Endothelial cell of umbilical vein (primary cell): ENCODE data around the gene IFT27. TPM values are rescaled to one million over a fixed set of nuclear protein-coding genes. Genes with fewer than 3 reads are reported as not detected.

ENCODE experiments used
- BruUV-seq: library from RNA; stranded (reverse); fragments of 400-500 nt; replicated peaks from 2 replicates; lab custom pipeline; 2021; lab: Mats Ljungman, UMichigan
- CTCF ChIA-PET: fragments of 300-600, 350-600 bp; sonication (Branson Sonifier 250); formaldehyde crosslinking; loops from one replicate; lab custom pipeline; 2021; ENCODE audit warnings: antibody characterized with exemption, inconsistent platforms; lab: Charles Lee
- POLR2A ChIA-PET: fragments of 300-600, 350-600 bp; sonication (Branson Sonifier 250); formaldehyde crosslinking; loops from one replicate; lab custom pipeline; 2021; ENCODE audit warnings: antibody characterized with exemption, inconsistent platforms; lab: Charles Lee
- DNase-seq: peaks from one replicate; pipeline ENCODE4 v3.0.0-alpha.2; 2011; ENCODE audit warnings: low read depth, low spot score
- FAIRE-seq: peaks from 2 replicates; lab custom pipeline; 2011; peaks lifted over from hg19 to GRCh38; lab: Jason Lieb, UNC
- H2AFZ ChIP-seq: 2 replicates; pipeline ENCODE4 v1.6.0; 2012; ENCODE audit warnings: low read depth, low read length, control low read depth, inconsistent platforms
- H3K27ac ChIP-seq: 2 replicates; pipeline ENCODE4 v1.5.1; 2011; ENCODE audit warnings: low read depth, mild to moderate bottlenecking, control low read depth, low read length, moderate library complexity; ENCODE audit not compliant: insufficient read depth
- H3K27me3 ChIP-seq, 2 experiments: 2 replicates each; pipeline versions ENCODE4 v1.6.0 to v1.6.1; 2011; ENCODE audit warnings: low read length in 2 of 2, mixed read lengths in 1 of 2; ENCODE audit not compliant: control insufficient read depth in 2 of 2, insufficient read depth in 2 of 2
- H3K36me3 ChIP-seq, 2 experiments: 2 replicates in 1 of 2; 3 replicates in 1 of 2; pipeline ENCODE4 v1.5.1; 2011; ENCODE audit warnings: low read length in 2 of 2, mild to moderate bottlenecking in 1 of 2, moderate library complexity in 1 of 2; ENCODE audit not compliant: control insufficient read depth in 2 of 2, insufficient read depth in 2 of 2; ENCODE audit errors: extremely low read depth in 1 of 2
- H3K4me1 ChIP-seq: 3 replicates; pipeline ENCODE4 v1.5.1; 2011; ENCODE audit warnings: mild to moderate bottlenecking, low read length; ENCODE audit not compliant: control insufficient read depth, insufficient read depth; ENCODE audit errors: extremely low read depth
- H3K4me2 ChIP-seq: 2 replicates; pipeline ENCODE4 v1.6.1; 2011; ENCODE audit warnings: low read length, control low read depth, mixed read lengths; ENCODE audit not compliant: insufficient read depth
- H3K4me3 ChIP-seq, 3 experiments: fragments of 200-600 bp in 1 of 3; sonication (generic), shearing (Covaris generic) in 1 of 3; replicated peaks in 1 of 3; 2 replicates each; pipeline ENCODE4 v1.5.1; 2011 to 2016; ENCODE audit warnings: control low read depth in 3 of 3, low read length in 3 of 3, mild to moderate bottlenecking in 2 of 3, inconsistent platforms in 1 of 3, low read depth in 1 of 3, moderate library complexity in 1 of 3; ENCODE audit not compliant: insufficient read depth in 1 of 3
- H3K79me2 ChIP-seq: 2 replicates; pipeline ENCODE4 v1.6.0; 2012; ENCODE audit warnings: low read length, inconsistent platforms; ENCODE audit not compliant: control insufficient read depth, insufficient read depth
- H3K9ac ChIP-seq: replicated peaks from 2 replicates; pipeline ENCODE3; 2011; ENCODE audit warnings: low read length, control low read depth; ENCODE audit not compliant: insufficient read depth; ENCODE audit errors: extremely low read depth
- H3K9me1 ChIP-seq: replicated peaks from 3 replicates; pipeline ENCODE4 v1.6.0; 2011; ENCODE audit warnings: mild to moderate bottlenecking, low read length; ENCODE audit not compliant: control insufficient read depth, insufficient read depth; ENCODE audit errors: extremely low read depth
- H3K9me3 ChIP-seq: replicated peaks from 2 replicates; pipeline ENCODE4 v1.5.1; 2012; ENCODE audit warnings: low read length, inconsistent platforms; ENCODE audit not compliant: control insufficient read depth, insufficient read depth
- H4K20me1 ChIP-seq: replicated peaks from 2 replicates; pipeline ENCODE3; 2011; ENCODE audit warnings: mild to moderate bottlenecking, low read length; ENCODE audit not compliant: control insufficient read depth, insufficient read depth; ENCODE audit errors: extremely low read depth
- EZH2 ChIP-seq: IDR thresholded peaks from 2 replicates; pipeline ENCODE4 v1.6.1; 2012; ENCODE audit warnings: borderline replicate concordance, low read depth, mild to moderate bottlenecking, moderate library complexity, low read length, inconsistent platforms; ENCODE audit not compliant: severe bottlenecking
- FOS ChIP-seq: IDR thresholded peaks from 2 replicates; pipeline ENCODE4 v1.6.1; 2011; ENCODE audit warnings: mild to moderate bottlenecking, low read length, moderate library complexity, borderline replicate concordance; ENCODE audit not compliant: insufficient read depth
- GATA2 ChIP-seq: IDR thresholded peaks from 2 replicates; pipeline ENCODE4 v1.7.0; 2011; ENCODE audit warnings: low read depth, mild to moderate bottlenecking, moderate library complexity, mixed read lengths, low read length; ENCODE audit not compliant: insufficient read length, insufficient read depth
- JUN ChIP-seq: IDR thresholded peaks from 2 replicates; pipeline ENCODE4 v1.6.1; 2011; ENCODE audit warnings: borderline replicate concordance, low read depth; ENCODE audit not compliant: insufficient read length, insufficient read depth
- MYC ChIP-seq: IDR thresholded peaks from one replicate; pipeline ENCODE4 v1.6.1; 2011; ENCODE audit warnings: mild to moderate bottlenecking, low read depth, low read length
- POLR2A ChIP-seq: IDR thresholded peaks from 2 replicates; pipeline ENCODE4 v1.6.1; 2012; ENCODE audit warnings: low read depth, mild to moderate bottlenecking, control low read depth, low read length
- POLR2AphosphoS5 ChIP-seq: IDR thresholded peaks from 2 replicates; pipeline ENCODE4 v1.6.1; 2012; ENCODE audit warnings: low read depth, mild to moderate bottlenecking, control low read depth, low read length, moderate library complexity; ENCODE audit not compliant: insufficient read depth
- dilution Hi-C: fragments of 300-500 bp; cut with MboI; formaldehyde crosslinking; loops from one replicate; pipeline ENCODE4 v1.15.0; 2019; ENCODE audit warnings: low sequenced_read_pairs; ENCODE audit not compliant: extremely low pct_ligation_motif_present
- intact Hi-C: fragments of 100-400 bp; cut with micrococcal nuclease; formaldehyde crosslinking; loops from one replicate; pipeline ENCODE4 v1.10.0; 2022
- polyA plus RNA-seq, 4 experiments: library from polyadenylated mRNA; depleted of rRNA in 3 of 4; stranded (reverse) in 3 of 4; unstranded in 1 of 4; fragments of >200 nt; gene quantifications; 2 replicates each; pipeline versions ENCODE4 v1.2.1 to v1.2.3, GENCODE V29; 2011 to 2012; ENCODE audit warnings: missing spikeins in 1 of 4
- total RNA-seq: library from RNA; stranded (reverse); gene quantifications from 2 replicates; pipeline ENCODE4 v1.2.3, GENCODE V29; 2021
- TF ChIP-seq, protein P1 (sequence below): IDR thresholded peaks from 2 replicates; pipeline ENCODE4 v1.6.1; 2011; ENCODE audit not compliant: insufficient read depth, insufficient read length
- TF ChIP-seq, protein P2 (sequence below), 2 donors: IDR thresholded peaks; 1 replicate in 1 of 2; 2 replicates in 1 of 2; pipeline ENCODE4 v1.5.1; 2011; ENCODE audit warnings: low read length in 2 of 2, mild to moderate bottlenecking in 2 of 2, moderate library complexity in 2 of 2, control low read depth in 1 of 2, inconsistent platforms in 1 of 2, low read depth in 1 of 2; ENCODE audit not compliant: insufficient read depth in 1 of 2; ENCODE audit errors: extremely low read depth in 1 of 2

Gene IFT27
- total and polyA plus RNA-seq, 2 donors (not counting 3 experiments of a cell fraction or from before 2014, with no cell fraction given): 29.9 to 33.7 TPM

- ChIA-PET POLR2A (no interaction called here), CTCF (no interaction called here)
- no peak for TF ChIP-seq FOS
- TF ChIP-seq, protein P1, sequence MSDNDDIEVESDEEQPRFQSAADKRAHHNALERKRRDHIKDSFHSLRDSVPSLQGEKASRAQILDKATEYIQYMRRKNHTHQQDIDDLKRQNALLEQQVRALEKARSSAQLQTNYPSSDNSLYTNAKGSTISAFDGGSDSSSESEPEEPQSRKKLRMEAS: no peak
- no peak for TF ChIP-seq EZH2
- TF ChIP-seq GATA2: no peak
- no peak for TF ChIP-seq JUN
- no peak for TF ChIP-seq POLR2AphosphoS5
- TF ChIP-seq MYC: no peak
- TF ChIP-seq POLR2A: no peak
- TF ChIP-seq, protein P2, sequence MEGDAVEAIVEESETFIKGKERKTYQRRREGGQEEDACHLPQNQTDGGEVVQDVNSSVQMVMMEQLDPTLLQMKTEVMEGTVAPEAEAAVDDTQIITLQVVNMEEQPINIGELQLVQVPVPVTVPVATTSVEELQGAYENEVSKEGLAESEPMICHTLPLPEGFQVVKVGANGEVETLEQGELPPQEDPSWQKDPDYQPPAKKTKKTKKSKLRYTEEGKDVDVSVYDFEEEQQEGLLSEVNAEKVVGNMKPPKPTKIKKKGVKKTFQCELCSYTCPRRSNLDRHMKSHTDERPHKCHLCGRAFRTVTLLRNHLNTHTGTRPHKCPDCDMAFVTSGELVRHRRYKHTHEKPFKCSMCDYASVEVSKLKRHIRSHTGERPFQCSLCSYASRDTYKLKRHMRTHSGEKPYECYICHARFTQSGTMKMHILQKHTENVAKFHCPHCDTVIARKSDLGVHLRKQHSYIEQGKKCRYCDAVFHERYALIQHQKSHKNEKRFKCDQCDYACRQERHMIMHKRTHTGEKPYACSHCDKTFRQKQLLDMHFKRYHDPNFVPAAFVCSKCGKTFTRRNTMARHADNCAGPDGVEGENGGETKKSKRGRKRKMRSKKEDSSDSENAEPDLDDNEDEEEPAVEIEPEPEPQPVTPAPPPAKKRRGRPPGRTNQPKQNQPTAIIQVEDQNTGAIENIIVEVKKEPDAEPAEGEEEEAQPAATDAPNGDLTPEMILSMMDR (IDR thresholded peaks at IDR 0.05; ENCODE audit: extremely low read depth in 1 of 2, insufficient read depth in 1 of 2, low read depth in 1 of 2, low read length in 2 of 2): no peak
- Histone ChIP-seq H4K20me1 (no peaks in the 10 kb centered on the region), H2AFZ (no peak overlapping the region), H3K79me2 (no peaks in the 10 kb centered on the region), H3K9me3 (no peaks in the 10 kb centered on the region), H3K4me1 (no peaks in the 10 kb centered on the region), H3K9ac (no peak overlapping the region), H3K4me2 (no peak overlapping the region), H3K36me3 (no peaks in the 10 kb centered on the region), H3K27me3 (peaks cover under 1 to 4% of the 10 kb centered on the region in 2 experiments), H3K4me3 (no peak overlapping the region), H3K27ac (no peak overlapping the region), H3K9me1 (no peaks in the 10 kb centered on the region)
- intact Hi-C loops (no loop called here), dilution Hi-C loops (no loop called here)
- no peak for FAIRE-seq
- BruUV-seq: no TSS peak
- DNase-seq: no peak
Observed at GRCh38 chr22:36714110-36714509, 61.8 kb downstream of the IFT27 start.
